Smooth muscle cell (in vitro differentiated cells): ENCODE data around the gene ADAMTS14. TPM values are rescaled to one million over a fixed set of nuclear protein-coding genes. Genes with fewer than 3 reads are reported as not detected.

Source experiments
- DNase-seq: peaks from one replicate; lab custom pipeline; 2025; ENCODE audit not compliant: unreplicated experiment; lab: John Stamatoyannopoulos, UW
- H2AFZ ChIP-seq: fragments of 200-600 bp; sonication (generic); 2 replicates; pipeline ENCODE4 v1.6.0; 2016; ENCODE audit warnings: antibody characterized with exemption, low read depth, mild to moderate bottlenecking
- H3F3A ChIP-seq: fragments of 200-600 bp; sonication (generic); 2 replicates; pipeline ENCODE4 v1.6.0; 2017; ENCODE audit warnings: antibody characterized with exemption, low read depth
- H3K27ac ChIP-seq: fragments of 200-600 bp; sonication (generic); 2 replicates; pipeline ENCODE4 v1.5.1; 2016; ENCODE audit warnings: low read depth, mild to moderate bottlenecking
- H3K27me3 ChIP-seq: fragments of 200-600 bp; sonication (generic); 2 replicates; pipeline ENCODE4 v1.6.1; 2016; ENCODE audit warnings: low read depth, mild to moderate bottlenecking
- H3K36me3 ChIP-seq: fragments of 200-600 bp; sonication (generic); 2 replicates; pipeline ENCODE4 v1.5.1; 2016; ENCODE audit warnings: low read depth
- H3K4me1 ChIP-seq: fragments of 200-600 bp; sonication (generic); 2 replicates; pipeline ENCODE4 v1.5.1; 2016; ENCODE audit warnings: low read depth
- H3K4me2 ChIP-seq: fragments of 200-600 bp; sonication (generic); 2 replicates; pipeline ENCODE4 v1.6.0; 2016; ENCODE audit warnings: mild to moderate bottlenecking
- H3K4me3 ChIP-seq: fragments of 200-600 bp; sonication (generic); 2 replicates; pipeline ENCODE4 v1.5.1; 2016; ENCODE audit warnings: mild to moderate bottlenecking
- H3K79me2 ChIP-seq: fragments of 200-600 bp; sonication (generic); 2 replicates; pipeline ENCODE4 v1.6.0; 2016; ENCODE audit warnings: low read depth, mild to moderate bottlenecking
- H3K9ac ChIP-seq: fragments of 200-600 bp; sonication (generic); 2 replicates; pipeline ENCODE4 v1.6.0; 2016; ENCODE audit warnings: low read depth
- H3K9me3 ChIP-seq: fragments of 200-600 bp; sonication (generic); replicated peaks from 2 replicates; pipeline ENCODE4 v1.5.1; 2016; ENCODE audit warnings: low read depth
- H4K20me1 ChIP-seq: fragments of 200-600 bp; sonication (generic); 2 replicates; pipeline ENCODE4 v1.6.0; 2016; ENCODE audit warnings: low read depth
- WGBS: methylation state at CpG from one replicate; pipeline ENCODE4 v1.1.7; 2016; ENCODE audit warnings: low lambda C conversion rate; 5-methylcytosine and 5-hydroxymethylcytosine counted together
- polyA plus RNA-seq: library from polyadenylated mRNA; unstranded; fragments of >200 nt; fragmentation: Nextera tagmentation; extraction: Ambion mirVana; gene quantifications from 2 replicates; pipeline ENCODE4 v1.2.1, GENCODE V29; 2016
- total RNA-seq: library from RNA; depleted of rRNA; stranded (reverse); fragments of >200 nt; gene quantifications from 2 replicates; pipeline ENCODE4 v1.2.3, GENCODE V29; 2014
- TF ChIP-seq, protein P1 (sequence below): fragments of 200-600 bp; sonication (generic); IDR thresholded peaks from 2 replicates; pipeline ENCODE4 v1.5.1; 2017; ENCODE audit warnings: borderline replicate concordance, mild to moderate bottlenecking, antibody characterized with exemption; ENCODE audit not compliant: insufficient read depth, poor library complexity, severe bottlenecking

Gene ADAMTS14
- total and polyA plus RNA-seq, 2 experiments from 2014 or later = 6.3 to 10.1 TPM

DNA sequence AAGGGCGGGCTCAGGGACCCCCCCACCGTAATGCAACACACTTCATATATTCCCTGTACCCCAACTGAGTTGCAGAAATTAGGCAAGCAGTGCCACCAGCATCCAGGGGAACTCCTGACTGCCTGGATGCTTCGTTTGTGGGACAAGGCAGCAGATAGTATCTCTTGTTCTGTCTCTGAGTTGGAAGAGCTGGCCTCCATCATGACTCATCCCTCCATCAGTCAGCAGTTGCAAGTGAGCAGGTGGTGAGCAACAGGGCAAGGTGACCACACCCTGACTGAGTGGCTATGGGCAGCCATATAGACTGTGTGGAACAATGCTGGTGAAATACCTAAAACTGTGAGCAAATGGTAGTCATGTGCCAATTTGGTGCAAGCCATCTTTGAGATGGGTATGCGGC, 22.8 kb upstream of the ADAMTS14 start:
- Histone ChIP-seq H3K9ac (no peak overlapping the region), H3K27ac (no peak overlapping the region), H3K36me3 (no peaks in the 10 kb centered on the region), H3F3A (no peaks in the 10 kb centered on the region), H3K4me2 (no peak overlapping the region), H3K27me3 (no peaks in the 10 kb centered on the region), H3K79me2 (no peaks in the 10 kb centered on the region), H2AFZ (no peak overlapping the region), H3K4me1 (no peaks in the 10 kb centered on the region), H4K20me1 (no peaks in the 10 kb centered on the region), H3K4me3 (no peak overlapping the region), H3K9me3 (no peaks in the 10 kb centered on the region)
- TF ChIP-seq, protein P1, sequence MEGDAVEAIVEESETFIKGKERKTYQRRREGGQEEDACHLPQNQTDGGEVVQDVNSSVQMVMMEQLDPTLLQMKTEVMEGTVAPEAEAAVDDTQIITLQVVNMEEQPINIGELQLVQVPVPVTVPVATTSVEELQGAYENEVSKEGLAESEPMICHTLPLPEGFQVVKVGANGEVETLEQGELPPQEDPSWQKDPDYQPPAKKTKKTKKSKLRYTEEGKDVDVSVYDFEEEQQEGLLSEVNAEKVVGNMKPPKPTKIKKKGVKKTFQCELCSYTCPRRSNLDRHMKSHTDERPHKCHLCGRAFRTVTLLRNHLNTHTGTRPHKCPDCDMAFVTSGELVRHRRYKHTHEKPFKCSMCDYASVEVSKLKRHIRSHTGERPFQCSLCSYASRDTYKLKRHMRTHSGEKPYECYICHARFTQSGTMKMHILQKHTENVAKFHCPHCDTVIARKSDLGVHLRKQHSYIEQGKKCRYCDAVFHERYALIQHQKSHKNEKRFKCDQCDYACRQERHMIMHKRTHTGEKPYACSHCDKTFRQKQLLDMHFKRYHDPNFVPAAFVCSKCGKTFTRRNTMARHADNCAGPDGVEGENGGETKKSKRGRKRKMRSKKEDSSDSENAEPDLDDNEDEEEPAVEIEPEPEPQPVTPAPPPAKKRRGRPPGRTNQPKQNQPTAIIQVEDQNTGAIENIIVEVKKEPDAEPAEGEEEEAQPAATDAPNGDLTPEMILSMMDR = no peak
- DNase-seq = no peak
- WGBS = 62% methylated on average over 4 of the region's 4 CpGs

DNA sequence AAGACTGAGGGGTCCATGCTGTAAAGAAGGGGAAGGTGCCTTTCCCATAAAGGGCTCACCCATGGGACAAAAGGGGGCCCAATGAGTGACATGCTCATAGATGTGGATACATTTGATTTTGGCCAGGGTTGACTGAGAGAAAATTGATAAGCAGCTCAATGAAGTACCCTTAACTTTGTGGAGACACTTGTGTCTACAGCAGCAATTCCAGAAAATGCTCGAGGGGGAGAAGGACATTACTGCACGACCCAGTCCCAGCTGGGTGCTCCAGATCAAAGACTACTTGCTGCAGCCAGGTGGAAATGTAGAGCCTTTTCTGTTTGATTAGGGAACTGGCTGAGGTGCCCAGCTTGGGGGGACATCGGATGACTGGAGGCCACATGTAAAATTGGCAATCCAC, 22.2 kb upstream of the ADAMTS14 start:
- H3K27me3 ChIP-seq = no peaks in the 10 kb centered on the region
- H3K4me3 ChIP-seq = no peak overlapping the region
- DNase-seq = no peak
- no peak overlapping the region for H3K27ac ChIP-seq
- H3K4me2 ChIP-seq = no peak overlapping the region
- H3K9me3 ChIP-seq = no peaks in the 10 kb centered on the region
- TF ChIP-seq, protein P1 = no peak
- no peaks in the 10 kb centered on the region for H4K20me1 ChIP-seq
- H3K79me2 ChIP-seq = no peaks in the 10 kb centered on the region
- no peak overlapping the region for H2AFZ ChIP-seq
- H3K4me1 ChIP-seq = no peaks in the 10 kb centered on the region
- no peaks in the 10 kb centered on the region for H3K36me3 ChIP-seq
- no peaks in the 10 kb centered on the region for H3F3A ChIP-seq
- 85% methylated on average over 3 of the region's 3 CpGs for WGBS
- H3K9ac ChIP-seq = no peak overlapping the region

DNA sequence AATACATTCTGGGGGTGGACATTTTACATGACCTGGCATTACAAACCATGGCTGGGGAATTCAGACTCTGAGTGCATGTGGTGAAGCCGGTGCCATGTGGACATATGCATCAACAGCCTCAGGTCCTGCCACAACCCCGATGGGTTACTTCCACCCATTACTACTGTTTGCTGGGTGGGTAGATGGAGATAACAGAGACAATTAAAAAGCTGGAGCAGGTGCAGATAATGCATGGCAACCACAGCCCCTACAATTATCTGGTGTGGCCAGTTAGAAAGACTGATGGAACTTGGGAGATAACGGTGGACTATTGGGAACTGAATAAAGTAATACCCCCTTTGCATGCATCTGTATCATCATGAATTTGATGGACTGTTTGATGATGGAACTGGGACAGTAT, 21.6 kb upstream of the ADAMTS14 start:
- no peak overlapping the region for H2AFZ ChIP-seq
- H3K27ac ChIP-seq = no peak overlapping the region
- TF ChIP-seq, protein P1 = no peak
- no peaks in the 10 kb centered on the region for H3K36me3 ChIP-seq
- peaks cover 6% of the 10 kb centered on the region for H3F3A ChIP-seq
- no peak overlapping the region for H3K9ac ChIP-seq
- DNase-seq = no peak
- H3K4me2 ChIP-seq = no peak overlapping the region
- no peak overlapping the region for H3K4me3 ChIP-seq
- no peaks in the 10 kb centered on the region for H3K27me3 ChIP-seq
- H3K4me1 ChIP-seq = no peaks in the 10 kb centered on the region
- WGBS = 94% methylated on average over 3 of the region's 3 CpGs
- H4K20me1 ChIP-seq = no peaks in the 10 kb centered on the region
- H3K9me3 ChIP-seq = no peaks in the 10 kb centered on the region
- H3K79me2 ChIP-seq = no peaks in the 10 kb centered on the region

DNA sequence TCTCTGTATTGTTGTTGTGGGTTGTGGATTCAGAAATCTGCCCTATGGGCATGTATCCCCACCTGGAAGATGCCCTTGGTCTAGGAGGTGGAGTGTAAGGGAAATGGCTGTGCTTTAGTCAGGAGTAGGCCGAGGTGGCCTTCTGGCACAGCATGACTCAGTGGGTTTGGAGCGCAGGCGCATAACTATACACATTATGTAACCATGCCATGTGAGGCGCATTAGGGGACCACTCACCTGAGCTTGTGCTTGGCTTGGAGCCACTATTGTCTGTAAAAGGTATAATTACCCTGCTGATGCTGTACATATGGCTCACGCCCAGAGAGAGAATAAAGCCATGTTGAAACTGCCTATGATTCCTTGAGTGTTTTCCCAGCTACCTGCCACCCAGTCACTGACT, 20.6 kb upstream of the ADAMTS14 start:
- H2AFZ ChIP-seq = no peak overlapping the region
- no peak overlapping the region for H3K4me2 ChIP-seq
- peaks cover 12% of the 10 kb centered on the region for H3F3A ChIP-seq
- TF ChIP-seq, protein P1 = no peak
- H3K4me3 ChIP-seq = no peak overlapping the region
- no peaks in the 10 kb centered on the region for H4K20me1 ChIP-seq
- H3K36me3 ChIP-seq = no peaks in the 10 kb centered on the region
- DNase-seq = no peak
- WGBS = 96% methylated on average over 5 of the region's 5 CpGs
- no peaks in the 10 kb centered on the region for H3K9me3 ChIP-seq
- no peak overlapping the region for H3K9ac ChIP-seq
- no peaks in the 10 kb centered on the region for H3K4me1 ChIP-seq
- no peaks in the 10 kb centered on the region for H3K27me3 ChIP-seq
- H3K79me2 ChIP-seq = no peaks in the 10 kb centered on the region
- peak overlapping the region; percentile 42 for H3K27ac ChIP-seq
